A549 (cell line): ENCODE results near the gene ITPRIPL1. TPM values are rescaled to one million over a fixed set of nuclear protein-coding genes. Genes with fewer than 3 reads are reported as not detected.
A peak's percentile ranks its signal among the peaks of the same experiment; 100 is the strongest.

Experiments used
- ATAC-seq, 2 experiments: fragments of 200-7000 bp in 1 of 2; fragments of >200 bp in 1 of 2; cut with Nextera tagmentation in 1 of 2; cut with Tn5 transposase in 1 of 2; 3 replicates each; pipeline versions ENCODE4 v1.8.0 to v1.9.1; 2018 to 2020; ENCODE audit warnings: mild to moderate bottlenecking in 1 of 2, moderate library complexity in 1 of 2
- CTCF ChIA-PET: fragments of 300-600 bp; sonication (Branson Sonifier 250); formaldehyde crosslinking; extraction: SDS; loops from one replicate; lab custom pipeline; 2021; ENCODE audit warnings: antibody characterized with exemption, inconsistent platforms; lab: Yijun Ruan, JAX
- POLR2A ChIA-PET: fragments of 350-600 bp; formaldehyde crosslinking; extraction: SDS; loops from one replicate; lab custom pipeline; 2021; ENCODE audit warnings: antibody characterized with exemption, inconsistent platforms; lab: Yijun Ruan, JAX
- DNase-seq, 2 experiments: peaks; one replicate each; pipeline versions ENCODE4 v3.0.0 to v3.0.0-alpha.2; 2011 to 2016; ENCODE audit warnings: low read depth in 1 of 2, low spot score in 1 of 2
- FAIRE-seq: peaks from 2 replicates; lab custom pipeline; 2011; peaks lifted over from hg19 to GRCh38; lab: Jason Lieb, UNC
- H3K27ac ChIP-seq, 2 experiments: fragments of >200 bp; sonication (Bioruptor Twin); formaldehyde crosslinking; 3 replicates each; pipeline ENCODE4 v1.5.1; 2016 to 2017
- H3K4me1 ChIP-seq: fragments of >200 bp; sonication (Bioruptor Twin); formaldehyde crosslinking; 3 replicates; pipeline ENCODE4 v1.6.1; 2016
- H3K4me2 ChIP-seq: fragments of >200 bp; sonication (Bioruptor Twin); formaldehyde crosslinking; 3 replicates; pipeline ENCODE4 v1.6.1; 2016
- H3K4me3 ChIP-seq: fragments of >200 bp; sonication (Bioruptor Twin); formaldehyde crosslinking; 3 replicates; pipeline ENCODE4 v1.5.1; 2016
- H3K9me3 ChIP-seq: fragments of >200 bp; sonication (Bioruptor Twin); formaldehyde crosslinking; 3 replicates; pipeline ENCODE4 v1.6.1; 2016
- BCL3 ChIP-seq: fragments of >200 bp; sonication (Bioruptor Twin); formaldehyde crosslinking; IDR thresholded peaks from 3 replicates; pipeline ENCODE4 v1.6.1; 2016
- CBX8 ChIP-seq: fragments of 200-600 bp; sonication (generic); IDR thresholded peaks from 2 replicates; pipeline ENCODE4 v1.6.1; 2016
- CHD2 ChIP-seq: fragments of 150-350 bp; IDR thresholded peaks from 2 replicates; pipeline ENCODE4 v1.6.1; 2014; ENCODE audit warnings: low read length; ENCODE audit not compliant: partially characterized antibody
- CTCF ChIP-seq: fragments of >200 bp; sonication (Bioruptor Twin); formaldehyde crosslinking; IDR thresholded peaks from 3 replicates; pipeline ENCODE4 v1.5.1; 2016
- E2F6 ChIP-seq: IDR thresholded peaks from 2 replicates; pipeline ENCODE4 v1.6.1; 2012; ENCODE audit warnings: low read depth, borderline replicate concordance
- HMGXB4 ChIP-seq: fragments of 250-450 bp; sonication (Bioruptor Pico); IDR thresholded peaks from 2 replicates; pipeline ENCODE4 v1.5.0; 2021; ENCODE audit warnings: mild to moderate bottlenecking, moderate library complexity, borderline replicate concordance
- HOXA7 ChIP-seq: fragments of 250-450 bp; sonication (Bioruptor Pico); IDR thresholded peaks from 2 replicates; pipeline ENCODE4 v1.5.0; 2020; ENCODE audit warnings: mild to moderate bottlenecking, moderate library complexity
- MAX ChIP-seq: IDR thresholded peaks from 2 replicates; pipeline ENCODE4 v1.6.1; 2012
- MAZ ChIP-seq: fragments of 150-350 bp; IDR thresholded peaks from 2 replicates; pipeline ENCODE4 v1.6.1; 2014; ENCODE audit warnings: antibody characterized with exemption, low read depth, low read length, borderline replicate concordance
- MYC ChIP-seq: IDR thresholded peaks from 2 replicates; pipeline ENCODE4 v1.6.1; 2012; ENCODE audit warnings: mild to moderate bottlenecking, inconsistent platforms, low read length, improper control_type of control experiment, borderline replicate concordance
- NPAS2 ChIP-seq: fragments of 250-450 bp; sonication (Bioruptor Pico); IDR thresholded peaks from 2 replicates; pipeline ENCODE4 v1.8.0; 2022; ENCODE audit warnings: mild to moderate bottlenecking, moderate library complexity, borderline replicate concordance
- NR3C1 ChIP-seq: fragments of >200 bp; sonication (Bioruptor Twin); formaldehyde crosslinking; IDR thresholded peaks from 3 replicates; pipeline ENCODE4 v1.6.1; 2017
- PBX3 ChIP-seq: IDR thresholded peaks from 2 replicates; pipeline ENCODE4 v1.6.1; 2012
- PHF8 ChIP-seq: fragments of 200-600 bp; sonication (generic); IDR thresholded peaks from 2 replicates; pipeline ENCODE4 v1.6.1; 2016; ENCODE audit warnings: low read depth, mild to moderate bottlenecking, antibody characterized with exemption, moderate library complexity, borderline replicate concordance
- POLR2A ChIP-seq: IDR thresholded peaks from 2 replicates; pipeline ENCODE4 v1.6.1; 2012; ENCODE audit warnings: mild to moderate bottlenecking, low read length
- POLR2AphosphoS2 ChIP-seq: conservative IDR thresholded peaks from 2 replicates; pipeline ENCODE4 v1.6.1; 2012; ENCODE audit warnings: low read length, improper control_type of control experiment, inconsistent platforms
- REST ChIP-seq: fragments of 200-600 bp; sonication (generic); IDR thresholded peaks from 2 replicates; pipeline ENCODE4 v1.6.1; 2016; ENCODE audit warnings: antibody characterized with exemption, mild to moderate bottlenecking, moderate library complexity
- ZFP36 ChIP-seq: fragments of 450-650 bp; IDR thresholded peaks from 2 replicates; pipeline ENCODE4 v1.6.1; 2014; ENCODE audit warnings: borderline replicate concordance; ENCODE audit not compliant: partially characterized antibody
- WGBS: methylation state at CpG from one replicate; pipeline ENCODE4 v1.1.6; 2017; ENCODE audit errors: missing lambda C conversion rate; 5-methylcytosine and 5-hydroxymethylcytosine counted together
- polyA plus RNA-seq, 4 experiments: library from polyadenylated mRNA; depleted of rRNA in 3 of 4; stranded (reverse); fragments of >200 nt; fragmentation: RNase III in 1 of 4; extraction: RNeasy Plus Mini Kit Qiagen cat#74134 plus additional on column Dnase treatment in 1 of 4; gene quantifications; 2 replicates in 3 of 4; 3 replicates in 1 of 4; pipeline ENCODE4 v1.2.3, GENCODE V29; 2011 to 2017

ITPRIPL1 gene
- polyA plus RNA-seq, 2 of the 4 experiments (the other 2 are of a cell fraction) = not detected

- TF ChIP-seq MYC (peak; percentile 74), NPAS2 (CRISPR knock-in tag) (no peak), REST (peak; percentile 54), MAX (peak; percentile 95), ZFP36 (no peak), BCL3 (peak; percentile 92), NR3C1 (no peak), POLR2A (peak; percentile 74)
Measured at GRCh38 chr2:96305091-96305978, 19.8 kb upstream of the ITPRIPL1 start, which contains the start of gene SNRNP200 (continued).

GRCh38 chr2:96305979-96306308, 19.2 kb upstream of the ITPRIPL1 start:
- peak overlapping the region; percentile 94 for H3K4me2 ChIP-seq
- 11% methylated on average over 9 of the region's 9 CpGs for WGBS
- H3K4me1 ChIP-seq = peaks cover 16% of the 10 kb centered on the region
- ATAC-seq (no peak), DNase-seq (no peak), FAIRE-seq (no peak)
- TF ChIP-seq CHD2 (no peak), NR3C1 (no peak), POLR2A (no peak), PBX3 (no peak), HOXA7 (CRISPR knock-in tag) (no peak), HMGXB4 (no peak), CTCF (no peak), PHF8 (no peak; the same call in 1 of the 2 replicates), POLR2AphosphoS2 (no peak), MYC (no peak), MAZ (no peak), E2F6 (no peak), REST (no peak), CBX8 (no peak)
- peak overlapping the region; percentile 95 for H3K4me3 ChIP-seq
- peak overlapping the region; percentile 93 to 98 for H3K27ac ChIP-seq
- H3K9me3 ChIP-seq = no peaks in the 10 kb centered on the region
- CTCF ChIA-PET = no interaction called here
- POLR2A ChIA-PET = interaction anchor here (1.2 to 2.2 kb wide), 4 partner anchors 15 to 30 kb away, joined by 5 to 22 read pairs (median 6); partner anchors contain the start of gene NCAPH
